Mesendoderm (in vitro differentiated cells): ENCODE measurements around the gene C3orf80.

Source experiments
- DNase-seq: peaks from one replicate; pipeline ENCODE4 v3.0.0; 2013
- H2AK5ac ChIP-seq: 2 replicates; pipeline ENCODE4 v1.6.1; 2013; ENCODE audit warnings: low read length, inconsistent platforms
- H2BK120ac ChIP-seq: 2 replicates; pipeline ENCODE4 v1.6.1; 2013; ENCODE audit warnings: low read depth, mild to moderate bottlenecking, low read length, moderate library complexity, mixed read lengths
- H2BK15ac ChIP-seq: replicated peaks from 2 replicates; pipeline ENCODE4 v1.6.1; 2013; ENCODE audit warnings: low read depth, mild to moderate bottlenecking, moderate library complexity
- H2BK5ac ChIP-seq: 2 replicates; pipeline ENCODE4 v1.6.1; 2013; ENCODE audit warnings: low read length, inconsistent platforms
- H3K18ac ChIP-seq: 2 replicates; pipeline ENCODE4 v1.6.1; 2013; ENCODE audit warnings: mild to moderate bottlenecking, low read length, mixed read lengths
- H3K23ac ChIP-seq: one replicate; pipeline ENCODE4 v1.6.1; 2013; ENCODE audit warnings: low read length
- H3K27ac ChIP-seq: 2 replicates; pipeline ENCODE4 v1.5.1; 2013; ENCODE audit warnings: low read depth, mild to moderate bottlenecking, inconsistent platforms, low read length, moderate library complexity
- H3K27me3 ChIP-seq: 2 replicates; pipeline ENCODE4 v1.6.1; 2013; ENCODE audit warnings: low read length, control low read depth, mild to moderate bottlenecking, inconsistent platforms; ENCODE audit not compliant: insufficient read depth, poor library complexity
- H3K36me3 ChIP-seq: 2 replicates; pipeline ENCODE4 v1.6.1; 2013; ENCODE audit warnings: low read length, inconsistent platforms; ENCODE audit not compliant: control insufficient read depth, insufficient read depth
- H3K4ac ChIP-seq: one replicate; pipeline ENCODE4 v1.6.1; 2013; ENCODE audit warnings: low read depth, mild to moderate bottlenecking, low read length, moderate library complexity
- H3K4me1 ChIP-seq: 2 replicates; pipeline ENCODE4 v1.6.1; 2013; ENCODE audit warnings: low read depth, low read length, inconsistent platforms; ENCODE audit not compliant: control insufficient read depth
- H3K4me2 ChIP-seq: 2 replicates; pipeline ENCODE4 v1.6.1; 2013; ENCODE audit warnings: low read length
- H3K4me3 ChIP-seq: 2 replicates; pipeline ENCODE4 v1.5.1; 2013; ENCODE audit warnings: mild to moderate bottlenecking, low read length
- H3K56ac ChIP-seq: one replicate; pipeline ENCODE4 v1.6.1; 2013; ENCODE audit warnings: low read length
- H3K79me1 ChIP-seq: 2 replicates; pipeline ENCODE4 v1.6.1; 2013; ENCODE audit warnings: low read length, inconsistent platforms
- H3K79me2 ChIP-seq: 2 replicates; pipeline ENCODE4 v1.6.1; 2013; ENCODE audit warnings: mild to moderate bottlenecking, low read length; ENCODE audit not compliant: control insufficient read depth, insufficient read depth
- H3K9ac ChIP-seq: 2 replicates; pipeline ENCODE4 v1.6.1; 2013; ENCODE audit warnings: low read length, inconsistent platforms
- H4K5ac ChIP-seq: one replicate; pipeline ENCODE4 v1.6.1; 2013; ENCODE audit warnings: low read length
- H4K8ac ChIP-seq: one replicate; pipeline ENCODE4 v1.6.1; 2013; ENCODE audit warnings: low read depth, mild to moderate bottlenecking, control low read depth, low read length, moderate library complexity
- WGBS: extraction: QIAGEN DNeasy Blood & Tissue Kit; methylation state at CpG from one replicate; pipeline ENCODE4 v1.1.7; 2013; ENCODE audit warnings: low lambda C conversion rate, missing lambda C conversion rate; ENCODE audit not compliant: insufficient coverage; ENCODE audit errors: extremely low coverage; 5-methylcytosine and 5-hydroxymethylcytosine counted together

Gene C3orf80

GRCh38 chr3:160192310-160193029 lies 32.8 kb upstream of the C3orf80 start:
- Histone ChIP-seq H2BK5ac (no peak overlapping the region), H3K4me2 (no peak overlapping the region), H3K4ac (no peak overlapping the region), H3K4me1 (no peaks in the 10 kb centered on the region), H4K8ac (no peak overlapping the region), H4K5ac (no peak overlapping the region), H3K27me3 (no peaks in the 10 kb centered on the region), H3K9ac (no peak overlapping the region), H2BK120ac (no peak overlapping the region), H3K18ac (no peak overlapping the region), H3K36me3 (no peaks in the 10 kb centered on the region), H2AK5ac (no peak overlapping the region), H3K27ac (no peak overlapping the region), H3K79me1 (no peaks in the 10 kb centered on the region), H3K4me3 (no peak overlapping the region), H3K79me2 (no peaks in the 10 kb centered on the region), H2BK15ac (no peak overlapping the region), H3K23ac (no peak overlapping the region), H3K56ac (no peak overlapping the region)
- no CpG with 5 or more reads among the region's 1 CpG for WGBS
- DNase-seq = no peak

GRCh38 chr3:160193644-160194192 lies 31.5 kb upstream of the C3orf80 start:
- Histone ChIP-seq H3K79me1 (no peaks in the 10 kb centered on the region), H2BK120ac (no peak overlapping the region)
- WGBS = no CpG with 5 or more reads among the region's 6 CpGs

GRCh38 chr3:160194438-160194837 lies 30.8 kb upstream of the C3orf80 start:
- no CpG with 5 or more reads among the region's 1 CpG for WGBS
- Histone ChIP-seq H2BK5ac (no peak overlapping the region), H3K4me1 (no peaks in the 10 kb centered on the region), H3K56ac (no peak overlapping the region), H4K5ac (no peak overlapping the region), H3K23ac (no peak overlapping the region), H2AK5ac (no peak overlapping the region), H3K18ac (no peak overlapping the region), H3K9ac (no peak overlapping the region), H3K4me3 (no peak overlapping the region), H2BK120ac (no peak overlapping the region), H2BK15ac (no peak overlapping the region), H3K79me1 (no peaks in the 10 kb centered on the region), H3K27me3 (no peaks in the 10 kb centered on the region), H3K4me2 (no peak overlapping the region), H3K79me2 (no peaks in the 10 kb centered on the region), H3K36me3 (no peaks in the 10 kb centered on the region), H4K8ac (no peak overlapping the region), H3K27ac (no peak overlapping the region), H3K4ac (no peak overlapping the region)
- no peak for DNase-seq

More at GRCh38 chr3:160193644-160194192, 31.5 kb upstream of the C3orf80 start:
- H2AK5ac ChIP-seq = no peak overlapping the region
- no peaks in the 10 kb centered on the region for H3K27me3 ChIP-seq
- H2BK5ac ChIP-seq = no peak overlapping the region
- H4K8ac ChIP-seq = no peak overlapping the region
- H3K56ac ChIP-seq = no peak overlapping the region
- H3K4me3 ChIP-seq = no peak overlapping the region
- H3K9ac ChIP-seq = no peak overlapping the region
- H3K79me2 ChIP-seq = no peaks in the 10 kb centered on the region
- no peaks in the 10 kb centered on the region for H3K4me1 ChIP-seq
- H4K5ac ChIP-seq = no peak overlapping the region
- no peak overlapping the region for H3K4ac ChIP-seq
- H3K18ac ChIP-seq = no peak overlapping the region
- no peaks in the 10 kb centered on the region for H3K36me3 ChIP-seq
- H2BK15ac ChIP-seq = no peak overlapping the region
- no peak overlapping the region for H3K4me2 ChIP-seq
- H3K23ac ChIP-seq = no peak overlapping the region
- no peak for DNase-seq
- no peak overlapping the region for H3K27ac ChIP-seq

- H4K5ac ChIP-seq = no peak overlapping the region
- H3K79me2 ChIP-seq = no peaks in the 10 kb centered on the region
- H2BK120ac ChIP-seq = no peak overlapping the region
- H3K4me2 ChIP-seq = no peak overlapping the region
- no peaks in the 10 kb centered on the region for H3K36me3 ChIP-seq
- H3K18ac ChIP-seq = no peak overlapping the region
- no peak overlapping the region for H3K27ac ChIP-seq
- H4K8ac ChIP-seq = no peak overlapping the region
- no peak overlapping the region for H2BK5ac ChIP-seq
- no peak overlapping the region for H3K23ac ChIP-seq
- no peak overlapping the region for H2AK5ac ChIP-seq
- no peak for DNase-seq
- no peak overlapping the region for H2BK15ac ChIP-seq
- H3K4me3 ChIP-seq = no peak overlapping the region
- no peaks in the 10 kb centered on the region for H3K4me1 ChIP-seq
- H3K56ac ChIP-seq = no peak overlapping the region
- H3K4ac ChIP-seq = no peak overlapping the region
- H3K9ac ChIP-seq = no peak overlapping the region
- no peaks in the 10 kb centered on the region for H3K79me1 ChIP-seq
- no peaks in the 10 kb centered on the region for H3K27me3 ChIP-seq
These were observed 30.1 kb upstream of the C3orf80 start for GRCh38 chr3:160195106-160195505.

- no peak overlapping the region for H4K8ac ChIP-seq
- no CpG with 5 or more reads among the region's 9 CpGs for WGBS
- no peak overlapping the region for H3K23ac ChIP-seq
- H2BK15ac ChIP-seq = no peak overlapping the region
- H3K4me3 ChIP-seq = no peak overlapping the region
- no peak overlapping the region for H3K4me2 ChIP-seq
- no peak overlapping the region for H3K4ac ChIP-seq
- no peak overlapping the region for H4K5ac ChIP-seq
- no peak overlapping the region for H2BK5ac ChIP-seq
- no peak overlapping the region for H3K9ac ChIP-seq
- H3K79me2 ChIP-seq = no peaks in the 10 kb centered on the region
- H3K18ac ChIP-seq = no peak overlapping the region
- no peak overlapping the region for H3K27ac ChIP-seq
- H2AK5ac ChIP-seq = no peak overlapping the region
- H2BK120ac ChIP-seq = no peak overlapping the region
- no peaks in the 10 kb centered on the region for H3K27me3 ChIP-seq
- H3K4me1 ChIP-seq = no peaks in the 10 kb centered on the region
- no peak for DNase-seq
- H3K36me3 ChIP-seq = no peaks in the 10 kb centered on the region
- no peak overlapping the region for H3K56ac ChIP-seq
- H3K79me1 ChIP-seq = no peaks in the 10 kb centered on the region
These were observed 28.6 kb upstream of the C3orf80 start for GRCh38 chr3:160196511-160197104.
